PC-3 (cell line): ENCODE data around the gene ZFPM1. TPM values are rescaled to one million over a fixed set of nuclear protein-coding genes. Genes with fewer than 3 reads are reported as not detected.

Source experiments
- ATAC-seq: fragments of 200-7000 bp; cut with Tn5 transposase; 2 replicates; pipeline ENCODE4 v1.9.1; 2020; ENCODE audit warnings: mild to moderate bottlenecking, moderate library complexity
- BruUV-seq: library from RNA; stranded (reverse); fragments of 400-500 nt; replicated peaks from 2 replicates; lab custom pipeline; 2021; lab: Mats Ljungman, UMichigan
- CTCF ChIA-PET: fragments of 300-600 bp; sonication (Branson Sonifier 250); formaldehyde crosslinking; loops from one replicate; lab custom pipeline; 2022; ENCODE audit warnings: antibody characterized with exemption; lab: Charles Lee
- POLR2A ChIA-PET: fragments of 300-600 bp; sonication (Branson Sonifier 250); formaldehyde crosslinking; loops from one replicate; lab custom pipeline; 2022; ENCODE audit warnings: antibody characterized with exemption; ENCODE audit not compliant: unreplicated experiment; lab: Charles Lee
- DNase-seq: peaks from one replicate; pipeline ENCODE4 v3.0.0-alpha.2; 2015
- H2AFZ ChIP-seq: fragments of 300-600 bp; sonication (generic); 2 replicates; pipeline ENCODE4 v1.6.0; 2016; ENCODE audit warnings: antibody characterized with exemption, low read length
- H3F3A ChIP-seq: fragments of 300-600 bp; sonication (generic); one replicate; pipeline ENCODE4 v1.6.0; 2017; ENCODE audit warnings: antibody characterized with exemption, low read length, control low read depth, mild to moderate bottlenecking; ENCODE audit not compliant: unreplicated experiment
- H3K27ac ChIP-seq: fragments of 300-600 bp; sonication (generic); 2 replicates; pipeline ENCODE4 v1.5.1; 2016; ENCODE audit warnings: mild to moderate bottlenecking, low read length
- H3K27me3 ChIP-seq: fragments of 300-600 bp; sonication (generic); 2 replicates; pipeline ENCODE4 v1.6.1; 2016; ENCODE audit warnings: low read length, mixed read lengths
- H3K36me3 ChIP-seq: fragments of 300-600 bp; sonication (generic); 2 replicates; pipeline ENCODE4 v1.6.1; 2016; ENCODE audit warnings: low read depth, mixed run types, low read length, mixed read lengths
- H3K4me1 ChIP-seq: fragments of 300-600 bp; sonication (generic); 2 replicates; pipeline ENCODE4 v1.5.1; 2016; ENCODE audit warnings: low read length; ENCODE audit not compliant: insufficient read depth
- H3K4me2 ChIP-seq: fragments of 300-600 bp; sonication (generic); 2 replicates; pipeline ENCODE4 v1.6.0; 2016; ENCODE audit warnings: low read length
- H3K4me3 ChIP-seq: fragments of 300-600 bp; sonication (generic); 2 replicates; pipeline ENCODE4 v1.5.1; 2016; ENCODE audit warnings: mild to moderate bottlenecking, low read length, mixed read lengths
- H3K79me2 ChIP-seq: fragments of 300-600 bp; sonication (generic); 2 replicates; pipeline ENCODE4 v1.6.1; 2017; ENCODE audit warnings: low read length, mixed read lengths
- H3K9ac ChIP-seq: fragments of 300-600 bp; sonication (generic); 2 replicates; pipeline ENCODE4 v1.6.0; 2016; ENCODE audit warnings: mild to moderate bottlenecking, low read length
- H3K9me2 ChIP-seq: fragments of 300-600 bp; sonication (generic); replicated peaks from 2 replicates; pipeline ENCODE4 v1.6.1; 2016; ENCODE audit warnings: mixed run types, low read length, mixed read lengths
- H3K9me3 ChIP-seq: fragments of 300-600 bp; sonication (generic); 2 replicates; pipeline ENCODE4 v1.6.1; 2016; ENCODE audit warnings: low read length, mixed read lengths
- H4K20me1 ChIP-seq: fragments of 300-600 bp; sonication (generic); 2 replicates; pipeline ENCODE4 v1.6.1; 2016; ENCODE audit warnings: low read length, mixed read lengths
- EZH2 ChIP-seq: fragments of 300-600 bp; sonication (generic); IDR thresholded peaks from one replicate; pipeline ENCODE4 v1.6.1; 2017; ENCODE audit warnings: antibody characterized with exemption, mild to moderate bottlenecking, low read length; ENCODE audit not compliant: unreplicated experiment
- EZH2phosphoT487 ChIP-seq: fragments of 300-600 bp; sonication (generic); IDR thresholded peaks from 2 replicates; pipeline ENCODE4 v1.6.1; 2018; ENCODE audit warnings: mild to moderate bottlenecking, antibody characterized with exemption, low read length, borderline replicate concordance
- intact Hi-C: fragments of 100-400 bp; cut with micrococcal nuclease; formaldehyde crosslinking; loops from 2 replicates; pipeline ENCODE4 v1.9.0; 2023
- total RNA-seq: library from RNA; depleted of rRNA; stranded (reverse); fragments of >200 nt; gene quantifications from 2 replicates; pipeline ENCODE4 v1.2.3, GENCODE V29; 2014
- TF ChIP-seq, protein P1 (sequence below): fragments of 300-600 bp; sonication (generic); conservative IDR thresholded peaks from 2 replicates; pipeline ENCODE4 v1.5.1; 2017; ENCODE audit warnings: antibody characterized with exemption, low read depth, mild to moderate bottlenecking, low read length

The ZFPM1 gene
- total RNA-seq, 1 experiment from 2014 or later: 4.6 TPM

DNA sequence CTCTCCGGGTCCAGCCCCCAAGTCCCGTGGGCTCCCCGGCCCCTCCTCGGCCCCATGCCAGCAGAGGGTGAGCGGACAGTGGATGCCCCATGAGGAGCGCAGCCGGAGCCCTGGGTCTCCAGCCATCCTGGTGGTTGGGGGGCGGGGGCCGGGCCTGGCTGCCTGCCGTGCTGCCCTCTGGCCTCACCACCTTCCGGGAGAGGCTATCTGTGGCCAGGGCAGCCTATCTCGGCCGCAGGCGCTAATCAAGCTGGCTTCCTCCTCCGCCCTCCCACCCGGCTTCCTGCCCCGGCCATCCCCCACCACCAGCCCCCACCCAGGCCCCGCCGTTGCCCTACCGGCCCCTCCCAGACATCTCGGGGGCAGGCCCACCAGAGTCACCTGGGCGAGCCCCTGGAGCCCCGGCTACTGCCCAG, 46.8 kb downstream of the ZFPM1 start:
- Histone ChIP-seq H3K9ac (no peak overlapping the region), H2AFZ (no peak overlapping the region), H3K4me2 (no peak overlapping the region), H4K20me1 (no peaks in the 10 kb centered on the region), H3K27ac (no peak overlapping the region), H3K9me3 (no peaks in the 10 kb centered on the region), H3K9me2 (no peaks in the 10 kb centered on the region), H3K4me3 (no peak overlapping the region), H3K27me3 (no peaks in the 10 kb centered on the region), H3K79me2 (no peaks in the 10 kb centered on the region), H3K36me3 (no peaks in the 10 kb centered on the region), H3K4me1 (no peaks in the 10 kb centered on the region), H3F3A (no peaks in the 10 kb centered on the region)
- no peak for ATAC-seq
- TF ChIP-seq EZH2phosphoT487 (no peak), EZH2 (no peak)
- TF ChIP-seq, protein P1, sequence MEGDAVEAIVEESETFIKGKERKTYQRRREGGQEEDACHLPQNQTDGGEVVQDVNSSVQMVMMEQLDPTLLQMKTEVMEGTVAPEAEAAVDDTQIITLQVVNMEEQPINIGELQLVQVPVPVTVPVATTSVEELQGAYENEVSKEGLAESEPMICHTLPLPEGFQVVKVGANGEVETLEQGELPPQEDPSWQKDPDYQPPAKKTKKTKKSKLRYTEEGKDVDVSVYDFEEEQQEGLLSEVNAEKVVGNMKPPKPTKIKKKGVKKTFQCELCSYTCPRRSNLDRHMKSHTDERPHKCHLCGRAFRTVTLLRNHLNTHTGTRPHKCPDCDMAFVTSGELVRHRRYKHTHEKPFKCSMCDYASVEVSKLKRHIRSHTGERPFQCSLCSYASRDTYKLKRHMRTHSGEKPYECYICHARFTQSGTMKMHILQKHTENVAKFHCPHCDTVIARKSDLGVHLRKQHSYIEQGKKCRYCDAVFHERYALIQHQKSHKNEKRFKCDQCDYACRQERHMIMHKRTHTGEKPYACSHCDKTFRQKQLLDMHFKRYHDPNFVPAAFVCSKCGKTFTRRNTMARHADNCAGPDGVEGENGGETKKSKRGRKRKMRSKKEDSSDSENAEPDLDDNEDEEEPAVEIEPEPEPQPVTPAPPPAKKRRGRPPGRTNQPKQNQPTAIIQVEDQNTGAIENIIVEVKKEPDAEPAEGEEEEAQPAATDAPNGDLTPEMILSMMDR: no peak
- DNase-seq: no peak
- POLR2A ChIA-PET: no interaction called here
- CTCF ChIA-PET: interaction anchor here (0.6 kb wide), 1 partner anchor 61 kb away, joined by 3 read pairs; no protein-coding TSS in a partner anchor
- intact Hi-C loops: no loop called here
- BruUV-seq: no TSS peak

DNA sequence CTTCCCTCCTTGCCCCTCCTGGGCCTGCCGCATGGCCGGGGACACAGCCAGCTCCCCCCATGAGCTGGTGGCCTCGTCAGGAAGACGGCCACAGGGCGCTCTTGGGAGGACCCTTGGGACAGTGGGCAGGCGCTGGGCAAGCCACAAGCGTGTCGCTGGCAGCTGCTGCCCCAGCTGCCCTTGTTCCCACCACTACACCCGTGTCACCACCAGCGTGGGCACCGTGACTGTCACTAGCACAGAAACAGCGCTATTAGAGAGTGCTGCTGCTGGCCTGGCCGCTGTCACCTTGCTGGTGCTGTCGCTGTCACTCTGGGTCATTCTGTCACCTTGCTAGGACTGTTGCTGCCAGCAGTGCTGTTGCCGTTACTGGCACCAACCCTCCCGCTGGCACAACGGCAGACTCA, 47.2 kb downstream of the ZFPM1 start:
- POLR2A ChIA-PET: no interaction called here
- ATAC-seq (no peak), DNase-seq (no peak)
- H3K79me2 ChIP-seq: no peaks in the 10 kb centered on the region
- no peaks in the 10 kb centered on the region for H3K9me2 ChIP-seq
- H2AFZ ChIP-seq: no peak overlapping the region
- H3K9ac ChIP-seq: no peak overlapping the region
- intact Hi-C loops: no loop called here
- no peaks in the 10 kb centered on the region for H3F3A ChIP-seq
- H3K9me3 ChIP-seq: no peaks in the 10 kb centered on the region
- H3K4me3 ChIP-seq: no peak overlapping the region
- CTCF ChIA-PET: interaction anchor here (0.6 kb wide), 1 partner anchor 61 kb away, joined by 3 read pairs; no protein-coding TSS in a partner anchor
- H3K27ac ChIP-seq: no peak overlapping the region
- no peaks in the 10 kb centered on the region for H3K4me1 ChIP-seq
- no peaks in the 10 kb centered on the region for H3K36me3 ChIP-seq
- no peak overlapping the region for H3K4me2 ChIP-seq
- TF ChIP-seq EZH2phosphoT487: no peak
- no peak for TF ChIP-seq EZH2
- TF ChIP-seq, protein P1: no peak
- H4K20me1 ChIP-seq: no peaks in the 10 kb centered on the region
- no peaks in the 10 kb centered on the region for H3K27me3 ChIP-seq
- no TSS peak for BruUV-seq

DNA sequence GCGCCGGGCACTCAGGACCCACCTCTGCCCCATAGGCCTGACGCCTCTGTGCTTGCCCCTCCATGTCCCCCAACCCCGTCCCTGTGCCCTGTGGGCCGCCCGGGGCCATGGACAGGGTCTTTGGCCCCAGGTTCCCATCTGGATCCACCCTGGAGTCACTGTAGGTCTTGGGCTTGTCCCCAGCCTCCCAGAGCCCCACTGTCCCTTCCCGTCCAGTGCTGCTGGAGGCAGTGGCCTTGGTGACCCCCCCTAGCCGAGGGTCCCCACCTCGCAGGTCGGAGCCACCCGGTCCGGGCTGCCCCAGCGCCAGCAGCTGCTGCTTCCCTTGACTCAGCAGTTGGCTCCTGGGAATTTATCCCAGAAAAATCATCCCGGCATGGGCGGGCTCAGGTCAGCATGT, 49.3 kb downstream of the ZFPM1 start:
- Histone ChIP-seq H3K9me2 (no peaks in the 10 kb centered on the region), H3K27ac (no peak overlapping the region), H3K4me1 (no peaks in the 10 kb centered on the region), H3K9ac (no peak overlapping the region), H3K79me2 (no peaks in the 10 kb centered on the region), H2AFZ (no peak overlapping the region), H3K4me3 (no peak overlapping the region), H3F3A (no peaks in the 10 kb centered on the region), H4K20me1 (no peaks in the 10 kb centered on the region), H3K36me3 (no peaks in the 10 kb centered on the region), H3K27me3 (no peaks in the 10 kb centered on the region), H3K4me2 (no peak overlapping the region), H3K9me3 (no peaks in the 10 kb centered on the region)
- intact Hi-C loops: no loop called here
- ATAC-seq (no peak), DNase-seq (no peak)
- CTCF ChIA-PET: no interaction called here
- no peak for TF ChIP-seq EZH2
- TF ChIP-seq EZH2phosphoT487: no peak
- TF ChIP-seq, protein P1: no peak
- no TSS peak for BruUV-seq
- POLR2A ChIA-PET: no interaction called here
